GM11168 (cell line): ENCODE measurements around the gene RARA.

Source experiments
- in situ Hi-C: fragments of 300-500 bp; cut with MboI; formaldehyde crosslinking; loops from one replicate; pipeline ENCODE4 v1.12.0; 2022; ENCODE audit warnings: low sequenced_read_pairs; ENCODE audit not compliant: unreplicated experiment

The RARA gene

DNA sequence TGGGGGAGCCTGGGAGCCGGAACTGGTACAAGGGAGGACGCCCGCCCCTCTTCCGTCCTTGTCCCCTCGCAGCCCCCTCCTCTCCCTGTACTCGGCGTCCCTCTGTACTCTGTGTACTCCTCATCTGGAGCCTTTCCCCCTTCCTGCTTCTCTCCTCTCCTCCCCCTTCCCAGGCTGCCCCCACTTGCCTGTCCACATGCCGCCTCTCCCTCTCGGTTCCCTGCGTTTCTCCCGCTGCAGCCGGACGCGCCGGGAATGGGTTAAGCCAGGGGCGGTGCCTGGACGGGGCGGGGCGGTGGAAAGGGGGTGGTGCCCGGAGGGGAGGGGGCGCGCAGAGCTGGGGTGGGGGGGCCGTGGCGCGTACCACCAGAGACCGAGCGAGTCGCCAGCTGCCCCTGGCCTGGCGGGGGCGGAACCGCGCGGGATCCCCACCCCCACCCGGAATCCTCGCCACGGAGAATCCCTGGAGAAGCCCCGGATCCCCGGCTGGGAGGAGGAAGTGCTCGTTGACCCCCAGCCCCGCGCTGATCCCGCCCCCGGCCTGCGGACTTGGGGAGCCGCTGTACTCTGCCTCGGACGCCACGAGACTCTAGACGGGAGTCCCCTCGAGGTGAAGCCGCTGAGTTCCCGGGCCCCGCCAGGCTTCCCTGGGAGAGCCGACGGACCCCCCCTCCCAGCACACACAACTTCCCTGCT, 33.0 kb downstream of the RARA start:
- in situ Hi-C loops: no loop called here

DNA sequence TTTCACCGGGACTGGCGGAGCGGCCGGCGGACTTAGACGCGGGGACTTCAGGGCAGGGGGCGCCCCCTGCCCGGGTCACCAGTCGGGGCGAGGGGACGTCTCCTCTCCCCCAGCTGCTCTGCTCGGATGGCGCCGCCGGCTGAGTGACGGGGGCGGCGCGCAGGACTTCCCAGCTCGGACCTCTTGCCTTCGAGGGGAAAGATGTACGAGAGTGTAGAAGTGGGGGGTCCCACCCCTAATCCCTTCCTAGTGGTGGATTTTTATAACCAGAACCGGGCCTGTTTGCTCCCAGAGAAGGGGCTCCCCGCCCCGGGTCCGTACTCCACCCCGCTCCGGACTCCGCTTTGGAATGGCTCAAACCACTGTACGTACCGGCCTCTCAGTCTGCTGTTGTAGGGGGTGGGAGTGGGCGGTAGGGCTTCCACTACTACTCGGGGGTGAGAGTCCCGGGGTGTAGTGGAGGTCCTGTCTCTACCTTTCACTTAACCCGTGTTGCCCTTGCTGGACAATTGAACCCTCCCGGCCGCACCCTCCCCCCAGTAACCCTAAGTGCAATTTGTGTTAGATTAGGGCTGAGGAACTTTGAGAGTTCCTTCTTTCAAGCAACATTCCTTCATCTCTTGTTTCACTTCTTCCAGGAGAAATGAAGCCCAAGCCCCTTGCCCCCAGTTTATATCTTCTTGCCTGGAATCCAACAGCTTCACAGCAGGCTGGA, 33.7 kb downstream of the RARA start:
- in situ Hi-C loops: no loop called here

DNA sequence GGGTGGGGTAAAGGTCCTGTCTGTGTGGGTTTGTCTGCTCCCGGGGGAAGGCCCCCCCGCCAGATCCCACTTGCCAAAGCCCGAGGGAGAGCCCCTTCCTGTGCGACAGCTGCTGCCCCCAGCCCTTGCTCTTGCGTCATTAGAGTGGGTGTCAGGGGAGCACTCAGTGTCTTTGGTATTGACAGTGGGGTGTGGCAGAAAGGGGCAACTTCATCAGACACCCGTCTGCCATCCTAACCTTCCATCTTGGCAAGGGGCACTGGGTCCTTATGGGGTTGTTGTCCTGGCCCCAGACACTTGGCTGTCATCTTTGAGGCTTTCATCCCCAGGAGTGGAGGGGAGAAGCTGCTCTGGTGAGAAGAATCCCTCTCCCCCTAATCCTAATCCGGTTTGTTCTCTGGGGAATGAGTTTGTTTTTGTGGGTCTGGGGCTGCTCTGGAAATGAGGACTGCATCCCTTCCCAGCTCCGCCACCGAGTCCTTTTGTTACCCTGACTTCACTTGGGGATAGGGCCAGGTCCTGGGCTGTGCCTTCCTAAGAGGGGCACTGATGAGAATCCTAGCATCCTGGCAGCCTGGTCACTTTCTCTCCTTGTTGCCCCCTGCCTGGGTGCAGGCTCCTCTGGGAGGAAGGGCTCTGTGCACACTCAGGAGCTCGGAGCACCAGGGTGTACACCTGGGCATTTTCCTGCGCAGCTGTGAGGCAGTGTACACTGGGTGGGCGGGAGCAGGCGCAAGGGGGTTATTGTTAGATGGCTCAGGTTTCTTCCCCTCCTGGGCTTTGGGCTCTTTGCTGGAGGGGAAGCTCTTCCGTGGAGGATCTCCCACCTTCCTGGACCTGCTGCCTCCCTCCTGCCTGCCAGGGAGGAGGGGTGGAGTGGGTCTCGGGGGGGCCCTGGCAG, 34.5 kb downstream of the RARA start:
- in situ Hi-C loops: no loop called here

DNA sequence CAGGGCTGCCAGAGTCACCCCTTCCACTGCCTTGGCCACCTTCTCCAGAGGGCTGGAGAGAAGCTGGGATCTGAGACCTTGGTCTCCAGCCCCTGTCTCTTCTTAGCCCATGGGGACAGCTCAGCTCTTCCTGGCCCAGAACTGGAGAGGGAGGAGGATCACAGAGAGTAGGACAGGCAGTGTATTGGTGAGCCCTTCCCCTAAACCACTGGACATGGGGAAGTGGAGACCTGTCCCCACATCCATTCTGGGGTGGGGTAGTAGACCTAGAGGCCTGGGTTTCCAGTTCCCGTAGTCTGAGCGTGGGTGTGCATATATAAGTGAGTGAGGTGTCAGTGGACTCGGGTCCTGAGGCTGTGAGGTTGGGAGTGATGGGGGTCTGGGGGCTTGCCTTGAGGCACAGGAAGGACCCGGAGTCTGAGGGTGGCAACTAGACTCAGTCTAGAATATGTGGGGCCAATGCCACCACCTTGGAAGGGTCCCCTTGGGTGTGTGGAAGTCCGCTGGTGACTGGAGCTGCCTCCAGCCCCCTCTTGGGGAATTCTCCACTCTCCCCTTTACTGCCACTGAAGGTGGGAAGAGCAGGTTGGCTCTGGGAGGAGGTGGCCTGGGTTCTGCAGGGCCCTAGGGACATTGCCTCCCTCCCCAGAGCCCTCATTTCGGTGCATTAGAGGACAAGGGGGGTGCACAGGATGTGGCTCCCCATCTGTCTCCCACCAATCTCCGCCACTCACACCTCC, 35.6 kb downstream of the RARA start:
- in situ Hi-C loops: no loop called here

DNA sequence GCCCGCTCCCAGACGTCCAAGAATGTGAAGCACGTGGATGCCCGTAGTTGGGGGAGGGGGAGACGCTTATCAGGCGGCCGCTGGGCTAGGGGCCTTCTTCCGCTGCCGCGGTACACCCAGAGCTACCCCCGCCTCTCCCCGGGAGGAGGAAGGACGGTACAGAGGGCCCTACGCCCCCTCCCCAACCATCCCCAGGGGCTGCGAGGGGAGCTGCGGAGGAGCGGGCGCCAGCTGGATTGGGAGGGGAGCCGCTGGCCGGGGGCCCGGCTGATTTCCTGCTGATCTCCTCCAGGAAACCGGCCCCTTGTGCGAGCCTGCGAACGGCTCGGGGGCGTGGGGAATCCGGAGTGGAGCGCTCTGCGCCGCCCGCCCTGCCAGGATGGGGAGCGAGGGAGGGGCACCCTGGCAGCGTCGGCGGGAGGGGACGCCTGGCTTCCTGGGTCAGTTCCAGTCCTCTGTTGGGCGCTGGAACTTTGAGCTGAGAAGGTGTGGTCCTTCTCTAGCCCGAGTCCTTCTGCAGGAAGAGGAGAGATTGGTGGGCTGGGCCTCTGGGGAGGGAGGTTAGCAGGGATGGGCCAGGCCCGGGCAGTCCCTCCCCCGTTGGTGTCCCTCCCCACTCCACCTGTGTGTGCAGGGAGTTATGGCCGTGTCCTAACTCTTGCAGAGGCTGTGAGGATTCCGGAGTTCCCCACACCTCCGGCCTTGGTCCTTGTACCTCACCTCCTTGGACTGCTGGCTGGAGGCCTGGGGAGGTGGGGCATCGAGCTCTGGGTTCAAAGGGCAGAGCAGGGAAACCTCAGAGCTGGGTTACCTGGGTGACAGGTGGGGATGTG, 36.4 kb downstream of the RARA start:
- in situ Hi-C loops: no loop called here

DNA sequence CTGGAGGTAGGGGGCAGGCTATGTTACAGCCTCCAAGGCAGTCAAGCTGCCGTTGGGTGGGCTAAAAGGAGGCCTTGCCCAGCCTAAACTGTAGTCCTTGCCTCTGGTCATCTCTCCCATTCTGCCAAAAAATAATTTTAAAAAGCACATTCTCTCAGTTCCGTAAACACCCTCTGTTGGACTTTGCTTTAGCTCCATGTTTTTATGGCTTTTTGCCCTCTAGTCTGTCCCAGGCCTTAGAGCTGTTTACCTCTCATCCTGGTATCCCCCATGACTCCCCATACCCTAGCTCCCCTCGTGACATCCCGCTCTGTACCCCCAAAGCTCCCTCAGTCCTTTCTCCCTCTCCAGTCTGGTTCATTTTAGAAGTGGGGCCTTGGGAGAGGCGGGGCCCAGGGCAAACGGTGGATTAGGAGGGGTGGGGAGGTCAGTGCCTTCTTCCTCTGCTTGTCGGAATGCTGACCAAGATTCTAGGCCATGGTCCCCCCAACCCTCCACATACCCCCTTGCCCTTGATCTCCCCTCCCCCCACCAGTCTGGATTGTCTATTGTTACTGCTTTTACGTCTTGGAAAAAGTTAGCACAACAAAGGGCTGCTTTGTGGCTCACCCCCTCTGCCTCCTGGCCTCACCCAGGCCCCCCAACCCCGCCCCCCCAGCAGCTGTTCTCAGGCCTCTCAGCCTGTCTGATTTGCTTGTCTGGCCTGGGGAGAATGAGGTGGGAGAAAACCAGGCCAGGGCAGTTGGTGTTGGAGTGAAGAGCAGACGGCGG, 37.2 kb downstream of the RARA start:
- in situ Hi-C loops: no loop called here

DNA sequence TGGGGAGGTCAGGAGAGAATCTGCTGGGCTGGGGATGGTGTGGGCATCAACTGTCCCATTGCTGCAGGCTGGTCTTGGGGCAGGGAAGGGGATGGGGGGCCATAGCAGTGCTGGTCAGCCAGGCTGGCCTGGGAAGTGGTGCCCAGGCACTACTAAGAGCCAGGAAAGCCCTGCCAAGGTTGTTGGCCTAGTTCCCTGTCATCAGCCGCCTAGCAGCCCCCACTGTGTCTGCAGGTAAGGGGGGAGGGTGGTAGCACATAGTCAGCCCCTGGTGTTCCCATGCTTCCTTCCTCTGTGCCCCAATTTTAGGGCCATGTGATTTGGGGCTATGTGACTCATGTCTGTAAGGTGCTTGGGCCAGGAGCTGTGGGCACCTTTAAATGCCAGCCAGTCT, 37.8 kb downstream of the RARA start:
- in situ Hi-C loops: no loop called here

DNA sequence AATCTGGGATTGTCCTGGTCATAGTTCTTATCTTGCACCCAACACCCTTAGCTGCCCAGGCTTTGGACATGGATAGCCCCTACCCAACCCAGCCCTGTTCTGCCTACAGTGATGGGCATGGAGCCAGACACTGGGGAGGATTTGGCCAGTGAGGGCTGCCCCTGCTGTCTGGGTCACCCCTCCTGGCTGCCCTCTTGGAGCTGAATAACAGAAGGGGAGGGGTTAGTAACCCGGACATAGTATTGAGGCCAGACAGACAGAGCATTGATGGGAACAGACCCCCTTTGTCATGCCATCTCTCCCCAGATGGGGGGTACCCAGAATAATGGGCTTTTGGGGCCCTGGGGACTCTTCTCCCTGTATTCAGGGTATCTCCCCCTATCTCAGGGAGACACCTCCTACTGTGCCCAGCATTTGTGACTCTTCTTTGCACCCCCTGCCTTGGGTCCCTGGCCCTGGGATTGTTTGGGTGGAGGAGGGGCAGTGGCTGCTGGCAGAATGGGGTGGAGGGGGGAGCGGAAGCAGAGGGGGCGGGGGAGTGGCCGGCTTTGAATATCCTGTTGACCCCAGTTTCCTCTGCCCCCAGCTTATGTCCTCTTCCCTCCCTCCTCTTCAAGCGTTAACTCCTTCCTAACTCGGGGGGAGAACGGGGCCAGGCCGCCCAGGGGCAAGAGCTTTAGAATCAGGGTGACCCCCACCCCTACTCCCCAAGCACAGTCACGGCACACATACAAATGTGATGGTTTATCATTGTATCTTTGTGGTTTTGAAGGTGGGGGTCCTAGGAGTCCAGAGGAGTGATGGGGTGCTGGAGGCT, 38.5 kb downstream of the RARA start:
- in situ Hi-C loops: no loop called here

DNA sequence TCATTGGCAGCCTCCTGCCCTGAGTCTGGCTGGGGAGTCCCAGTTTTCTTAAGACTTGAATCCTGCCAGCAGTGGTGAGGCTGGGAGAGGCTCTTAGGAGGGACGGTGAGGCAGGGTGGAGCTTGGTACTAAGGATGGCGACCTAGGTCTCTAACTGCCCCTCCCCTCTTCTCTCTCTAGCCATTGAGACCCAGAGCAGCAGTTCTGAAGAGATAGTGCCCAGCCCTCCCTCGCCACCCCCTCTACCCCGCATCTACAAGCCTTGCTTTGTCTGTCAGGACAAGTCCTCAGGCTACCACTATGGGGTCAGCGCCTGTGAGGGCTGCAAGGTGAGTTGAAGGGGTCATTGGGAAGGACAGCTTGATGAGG, 39.1 kb downstream of the RARA start:
- in situ Hi-C loops: no loop called here

DNA sequence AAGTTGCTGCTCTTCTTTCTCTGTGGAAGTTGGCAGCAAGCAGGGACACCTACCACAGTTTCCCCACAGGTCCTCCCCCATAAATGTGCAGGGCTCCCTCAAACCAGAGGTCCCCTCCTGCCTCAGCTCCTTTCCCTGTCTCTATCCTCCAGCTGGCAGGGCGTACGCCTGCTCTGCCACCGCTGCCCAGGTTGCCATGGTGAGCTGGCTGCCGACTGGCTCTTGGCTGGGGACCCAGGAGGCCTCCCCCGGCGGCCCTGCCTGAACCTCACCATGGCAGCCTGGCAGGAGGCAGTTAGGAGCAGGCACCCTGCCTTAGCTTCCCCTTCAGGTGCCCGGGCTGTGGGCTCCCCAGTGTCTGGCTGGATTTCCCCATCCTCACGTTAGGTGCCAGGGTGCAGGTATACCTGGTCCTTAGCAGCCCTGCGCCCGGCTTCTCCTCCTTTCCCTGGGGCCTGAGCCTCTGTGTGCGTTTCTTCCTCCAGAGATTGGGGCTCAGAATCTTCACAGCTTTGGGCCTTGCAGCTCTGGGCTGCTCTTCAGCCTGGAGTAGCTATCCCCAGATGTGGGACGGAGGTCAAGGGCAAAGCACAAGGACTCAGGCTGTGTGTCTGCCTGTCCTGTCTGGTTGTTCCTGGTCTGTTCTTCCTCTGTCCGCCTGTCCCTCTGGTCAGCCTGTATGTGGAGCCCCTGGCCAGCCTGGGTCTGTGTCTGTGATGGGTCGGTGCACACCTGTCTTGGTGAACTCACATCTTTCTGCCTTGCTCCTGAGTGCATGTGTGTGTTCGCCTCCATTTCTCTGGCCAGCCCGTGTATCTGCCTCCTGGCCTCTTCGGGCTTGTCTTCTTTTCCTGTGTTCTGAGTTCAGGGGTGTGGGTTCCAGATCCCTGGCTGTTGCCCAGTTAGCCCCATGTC, 39.8 kb downstream of the RARA start:
- in situ Hi-C loops: no loop called here

DNA sequence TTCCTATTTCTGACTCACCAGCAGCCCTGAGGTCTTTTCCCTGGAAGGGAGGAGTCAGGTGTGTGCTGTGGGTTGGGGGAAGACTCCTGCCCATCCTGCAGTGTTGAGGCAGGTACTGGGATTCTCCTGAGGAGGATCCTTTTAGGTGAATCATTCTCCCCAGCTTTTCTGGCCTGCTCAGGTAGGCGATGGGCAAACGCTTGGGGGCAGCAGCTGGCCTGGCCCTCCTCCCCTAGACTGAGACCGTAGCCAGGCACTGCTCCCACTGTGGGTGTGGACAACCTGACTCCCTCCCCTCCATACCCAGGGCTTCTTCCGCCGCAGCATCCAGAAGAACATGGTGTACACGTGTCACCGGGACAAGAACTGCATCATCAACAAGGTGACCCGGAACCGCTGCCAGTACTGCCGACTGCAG, 40.5 kb downstream of the RARA start:
- in situ Hi-C loops: no loop called here

DNA sequence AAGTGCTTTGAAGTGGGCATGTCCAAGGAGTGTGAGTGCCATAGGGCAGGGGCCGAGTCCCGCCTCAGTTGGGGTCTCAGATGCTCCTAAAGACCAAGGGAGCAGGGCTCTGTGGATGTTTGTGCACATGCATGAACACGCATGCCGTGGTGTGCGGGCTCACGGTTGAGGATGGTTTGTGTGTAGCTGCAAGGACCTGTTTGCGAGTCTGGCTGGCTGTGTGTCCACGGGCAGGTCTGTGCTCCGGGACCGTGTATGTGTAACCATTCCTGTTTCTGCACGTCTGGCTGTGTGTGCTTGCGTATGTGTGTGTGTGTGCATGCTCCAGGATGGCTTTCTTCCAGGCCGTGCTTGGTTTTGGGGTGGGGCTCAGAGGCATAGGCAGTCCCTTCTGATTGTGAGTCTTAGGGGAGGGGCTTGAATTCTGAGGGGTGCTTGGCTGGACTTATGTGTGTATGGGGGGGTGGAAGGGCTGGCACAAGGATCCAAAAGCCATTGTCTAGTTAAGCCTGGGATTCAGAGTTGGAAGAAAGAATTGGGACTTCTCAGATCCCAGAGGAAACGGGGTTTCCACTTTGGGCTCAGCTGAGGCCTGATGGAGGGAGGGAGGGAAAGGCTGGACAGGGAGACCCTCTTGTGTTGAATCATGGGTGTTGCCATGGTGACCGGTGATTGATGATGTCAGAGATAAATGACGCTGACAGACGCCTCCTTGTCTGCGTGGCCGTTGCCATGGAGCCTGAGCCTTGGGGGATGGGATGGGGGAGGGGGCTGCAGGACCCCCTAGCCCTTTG, 41.1 kb downstream of the RARA start:
- in situ Hi-C loops: loop anchor here (10.0 kb wide), 1 partner anchor 45 kb away; the partner anchor contains the start of gene RARA

DNA sequence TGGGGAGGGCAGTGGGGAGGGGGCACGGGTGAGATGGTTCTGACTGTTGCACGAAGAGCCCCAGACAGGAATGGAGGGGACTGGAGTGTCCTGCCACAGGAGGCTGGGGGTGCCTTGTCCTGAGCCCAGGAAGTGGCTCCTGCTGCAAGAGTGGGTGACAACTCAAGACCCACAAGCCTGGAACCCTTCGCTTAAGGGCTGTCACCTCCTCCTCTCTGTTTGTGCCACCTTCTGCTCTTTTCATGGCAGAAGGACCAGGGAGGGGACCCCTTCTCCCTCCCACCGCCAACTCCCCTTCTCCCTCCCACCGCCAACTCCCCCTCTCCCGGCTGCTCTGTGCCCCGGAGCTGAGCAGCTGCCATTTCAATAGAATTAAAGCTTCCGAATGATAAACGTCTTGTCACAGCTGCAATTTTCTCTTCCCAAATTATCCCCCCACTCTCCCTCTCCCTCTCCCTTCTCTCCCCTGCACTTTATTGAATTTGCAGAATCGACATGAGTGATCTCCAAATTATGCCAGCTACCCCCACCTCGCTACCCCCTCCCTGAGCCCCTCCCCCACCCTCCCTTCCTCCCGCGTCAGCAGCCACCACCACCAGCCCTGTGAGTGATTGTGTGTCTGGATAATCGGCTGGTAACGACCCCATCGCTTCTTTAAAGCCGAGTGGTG, 41.8 kb downstream of the RARA start:
- in situ Hi-C loops: loop anchor here (10.0 kb wide), 1 partner anchor 46 kb away; the partner anchor contains the start of gene RARA

DNA sequence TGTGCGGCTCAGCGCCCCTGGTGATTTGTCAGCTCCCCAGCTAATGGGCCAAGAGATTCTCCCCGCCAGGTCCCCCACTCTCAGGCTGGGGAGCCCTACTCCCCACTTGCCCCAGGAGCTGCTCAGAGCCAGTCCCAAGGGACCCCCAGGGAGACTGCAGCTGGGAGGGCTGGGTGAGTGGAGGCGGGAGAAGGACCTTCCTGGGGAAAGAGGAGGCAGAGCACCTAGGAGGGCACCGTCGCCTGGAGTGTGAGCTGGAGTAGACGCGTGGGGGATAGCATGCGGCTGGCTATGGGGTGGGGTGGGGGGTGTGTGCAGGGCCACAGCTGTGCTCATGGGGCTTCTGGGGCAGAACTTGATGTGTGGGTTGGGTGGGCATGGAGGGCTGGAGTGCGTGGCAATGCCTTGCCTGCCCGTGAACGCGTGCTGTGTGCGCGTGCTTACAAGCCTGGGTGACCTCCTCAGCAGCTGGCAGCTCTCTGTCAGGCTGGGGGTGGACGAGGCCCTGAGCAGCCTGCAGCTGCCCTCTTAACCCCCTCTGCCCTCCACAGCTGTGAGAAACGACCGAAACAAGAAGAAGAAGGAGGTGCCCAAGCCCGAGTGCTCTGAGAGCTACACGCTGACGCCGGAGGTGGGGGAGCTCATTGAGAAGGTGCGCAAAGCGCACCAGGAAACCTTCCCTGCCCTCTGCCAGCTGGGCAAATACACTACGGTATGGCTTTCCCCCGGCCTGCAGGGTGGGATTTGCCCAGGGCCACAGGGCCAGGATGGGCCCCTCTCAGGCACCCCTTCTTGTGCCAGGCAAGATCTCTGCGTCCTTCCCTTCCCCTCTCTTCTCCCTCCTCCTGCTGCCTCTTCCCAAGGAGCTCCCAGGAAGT, 42.6 kb downstream of the RARA start:
- in situ Hi-C loops: loop anchor here (10.0 kb wide), 1 partner anchor 47 kb away; the partner anchor contains the start of gene RARA
